ENCODE data around the gene ELL. TPM values are rescaled to one million over a fixed set of nuclear protein-coding genes. Genes with fewer than 3 reads are reported as not detected.

The ELL gene
- total RNA-seq, 1 experiment from 2014 or later = 17.3 TPM

- no peak for TF ChIP-seq ZNF138 (CRISPR knock-in tag; conservative IDR thresholded peaks at IDR 0.05)
- no peak for TF ChIP-seq ETV6 (CRISPR knock-in tag; IDR thresholded peaks at IDR 0.05)
- no peak for TF ChIP-seq CTCF (IDR thresholded peaks at IDR 0.05)
- no peak for TF ChIP-seq PRDM15 (CRISPR knock-in tag; IDR thresholded peaks at IDR 0.05)
- no peak for TF ChIP-seq ARID4B (CRISPR knock-in tag; IDR thresholded peaks at IDR 0.05; ENCODE audit: borderline replicate concordance)
- no peak for TF ChIP-seq FOXP4 (CRISPR knock-in tag; IDR thresholded peaks at IDR 0.05)
- no peak for TF ChIP-seq ZNF263 (CRISPR knock-in tag; IDR thresholded peaks at IDR 0.05; ENCODE audit: low read depth)
- no peak for TF ChIP-seq RELA (CRISPR knock-in tag; IDR thresholded peaks at IDR 0.05; ENCODE audit: borderline replicate concordance)
- no peak for TF ChIP-seq MYBL2 (CRISPR knock-in tag; IDR thresholded peaks at IDR 0.05)
- no peak for TF ChIP-seq NR2C2 (CRISPR knock-in tag; IDR thresholded peaks at IDR 0.05)
- TF ChIP-seq HMGXB4 (CRISPR knock-in tag; IDR thresholded peaks at IDR 0.05) = no peak
- no peak for TF ChIP-seq STAT6 (CRISPR knock-in tag; conservative IDR thresholded peaks at IDR 0.05; ENCODE audit: low read depth)
- TF ChIP-seq E2F5 (CRISPR knock-in tag; IDR thresholded peaks at IDR 0.05) = no peak
- Mint-ChIP-seq H3K27me3 (ENCODE audit: low read depth) (no peaks in the 10 kb centered on the region), H3K36me3 (no peaks in the 10 kb centered on the region), H3K4me3 (peak overlapping the region; percentile 39; the same call in 1 of the 2 replicates), H3K27ac (no peak overlapping the region), H3K9me3 (no peaks in the 10 kb centered on the region), H3K4me1 (peaks cover 25% of the 10 kb centered on the region)
- ChIA-PET CTCF (no interaction called here), POLR2A (no interaction called here)
- ATAC-seq (no peak), DNase-seq (ENCODE audit: low spot score) (no peak)
Measured at GRCh38 chr19:18430417-18431144, 91.3 kb downstream of the ELL start.
